IPS-18a (cell line): ENCODE results near the gene MCUR1.
A peak's percentile ranks its signal among the peaks of the same experiment; 100 is the strongest.
"Not testable (repeated sequence)": the region's sequence is repeated elsewhere in the genome, so short reads cannot be mapped to it uniquely, and the experiment has no call there.

Experiments used
- H3K27ac ChIP-seq: one replicate; pipeline ENCODE4 v1.5.1; 2013; ENCODE audit warnings: low read length
- H3K27me3 ChIP-seq: one replicate; pipeline ENCODE4 v1.6.1; 2013; ENCODE audit warnings: mild to moderate bottlenecking, low read length; ENCODE audit not compliant: control insufficient read depth, insufficient read depth
- H3K36me3 ChIP-seq: one replicate; pipeline ENCODE4 v1.6.1; 2013; ENCODE audit warnings: low read depth, low read length; ENCODE audit not compliant: control insufficient read depth
- H3K4me1 ChIP-seq: one replicate; pipeline ENCODE4 v1.6.1; 2013; ENCODE audit warnings: low read depth, low read length; ENCODE audit not compliant: control insufficient read depth
- H3K4me3 ChIP-seq: one replicate; pipeline ENCODE4 v1.5.1; 2013; ENCODE audit warnings: low read length
- H3K9ac ChIP-seq: one replicate; pipeline ENCODE4 v1.6.1; 2013; ENCODE audit warnings: mild to moderate bottlenecking, low read length, moderate library complexity
- H3K9me3 ChIP-seq: one replicate; pipeline ENCODE4 v1.6.1; 2013; ENCODE audit warnings: low read depth, low read length; ENCODE audit not compliant: control insufficient read depth

Gene MCUR1

GRCh38 chr6:13847326-13848050 is 33.1 kb upstream of the MCUR1 start:
- peaks cover 21% of the 10 kb centered on the region for H3K4me1 ChIP-seq
- no peaks in the 10 kb centered on the region for H3K36me3 ChIP-seq
- no peaks in the 10 kb centered on the region for H3K9me3 ChIP-seq
- H3K4me3 ChIP-seq = peak overlapping the region; percentile 11
- no peaks in the 10 kb centered on the region for H3K27me3 ChIP-seq
- H3K27ac ChIP-seq = no peak overlapping the region
- H3K9ac ChIP-seq = no peak overlapping the region

- Histone ChIP-seq H3K4me1 (peaks cover 21% of the 10 kb centered on the region), H3K27ac (no peak overlapping the region), H3K27me3 (no peaks in the 10 kb centered on the region), H3K36me3 (no peaks in the 10 kb centered on the region), H3K9me3 (no peaks in the 10 kb centered on the region), H3K9ac (no peak overlapping the region), H3K4me3 (peak overlapping the region; percentile 11)
These were observed 32.5 kb upstream of the MCUR1 start for GRCh38 chr6:13846841-13847240.

DNA sequence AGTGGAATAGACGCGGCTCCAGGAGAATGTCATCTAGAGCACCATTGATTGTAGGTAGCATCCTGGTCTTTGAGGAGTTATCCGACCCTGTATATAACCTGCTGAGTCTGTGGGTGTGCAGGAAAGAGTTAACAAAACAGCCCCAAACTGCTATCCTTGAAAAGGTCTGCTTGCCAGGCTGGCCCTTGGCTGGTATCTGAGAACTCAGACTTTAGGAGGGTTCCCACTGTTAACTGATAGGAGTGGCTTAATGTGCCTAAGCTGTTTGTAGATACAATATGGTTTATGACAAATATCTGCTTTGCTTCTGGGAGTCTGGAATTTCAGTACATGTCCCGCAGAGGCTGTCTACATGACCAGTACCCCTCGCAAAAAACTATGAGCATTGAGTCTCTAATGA is 27.6 kb upstream of the MCUR1 start:
- no peaks in the 10 kb centered on the region for H3K36me3 ChIP-seq
- no peaks in the 10 kb centered on the region for H3K9me3 ChIP-seq
- peaks cover 2% of the 10 kb centered on the region for H3K4me1 ChIP-seq

DNA sequence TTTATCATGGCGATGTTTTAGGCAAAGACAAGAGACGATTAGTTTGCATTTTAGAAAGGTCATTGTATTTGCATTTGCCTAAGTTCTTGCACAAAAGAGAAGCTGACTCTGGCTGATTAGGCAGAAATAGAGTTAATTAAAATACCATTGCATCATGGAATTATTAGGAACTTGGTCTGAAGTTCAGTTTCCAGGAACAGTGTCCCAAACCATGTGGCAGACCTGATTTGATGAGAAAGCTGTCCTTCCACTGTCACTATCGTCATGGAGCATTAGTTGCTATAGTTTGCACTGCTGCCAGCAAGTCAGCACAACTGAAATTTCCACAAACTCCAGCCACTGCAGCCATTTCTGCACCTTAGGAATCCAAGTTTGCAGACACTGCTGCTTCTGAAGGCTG is 24.3 kb upstream of the MCUR1 start:
- H3K36me3 ChIP-seq = no peaks in the 10 kb centered on the region
- H3K9ac ChIP-seq = no peak overlapping the region
- no peaks in the 10 kb centered on the region for H3K27me3 ChIP-seq
- no peak overlapping the region for H3K4me3 ChIP-seq
- H3K4me1 ChIP-seq = no peaks in the 10 kb centered on the region
- no peak overlapping the region for H3K27ac ChIP-seq
- no peaks in the 10 kb centered on the region for H3K9me3 ChIP-seq

More for the DNA sequence above, 27.6 kb upstream of the MCUR1 start:
- no peak overlapping the region for H3K4me3 ChIP-seq
- H3K27ac ChIP-seq = no peak overlapping the region
- H3K9ac ChIP-seq = no peak overlapping the region
- H3K27me3 ChIP-seq = no peaks in the 10 kb centered on the region

DNA sequence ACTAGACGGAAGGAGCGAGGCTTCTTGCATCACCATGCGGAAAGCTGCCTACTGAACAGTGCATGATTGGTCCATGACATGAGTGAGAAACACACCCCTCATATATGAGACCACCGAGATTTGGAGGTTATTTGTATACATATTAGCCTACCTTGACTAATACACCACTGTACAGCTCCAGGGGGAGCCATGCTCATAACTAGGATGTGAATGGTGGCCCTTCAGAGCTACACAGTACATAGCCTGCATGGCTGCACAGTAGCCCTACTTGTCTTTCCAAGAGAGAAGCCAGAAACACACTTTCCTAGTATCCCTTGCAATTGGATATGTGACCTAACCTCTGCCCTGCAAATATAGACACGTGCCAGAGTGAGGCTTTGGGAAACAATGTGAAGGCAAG is 21.8 kb upstream of the MCUR1 start:
- H3K36me3 ChIP-seq = no peaks in the 10 kb centered on the region
- H3K27ac ChIP-seq = no peak overlapping the region
- no peaks in the 10 kb centered on the region for H3K27me3 ChIP-seq
- H3K4me1 ChIP-seq = no peaks in the 10 kb centered on the region
- H3K9me3 ChIP-seq = no peaks in the 10 kb centered on the region
- no peak overlapping the region for H3K9ac ChIP-seq
- H3K4me3 ChIP-seq = no peak overlapping the region

DNA sequence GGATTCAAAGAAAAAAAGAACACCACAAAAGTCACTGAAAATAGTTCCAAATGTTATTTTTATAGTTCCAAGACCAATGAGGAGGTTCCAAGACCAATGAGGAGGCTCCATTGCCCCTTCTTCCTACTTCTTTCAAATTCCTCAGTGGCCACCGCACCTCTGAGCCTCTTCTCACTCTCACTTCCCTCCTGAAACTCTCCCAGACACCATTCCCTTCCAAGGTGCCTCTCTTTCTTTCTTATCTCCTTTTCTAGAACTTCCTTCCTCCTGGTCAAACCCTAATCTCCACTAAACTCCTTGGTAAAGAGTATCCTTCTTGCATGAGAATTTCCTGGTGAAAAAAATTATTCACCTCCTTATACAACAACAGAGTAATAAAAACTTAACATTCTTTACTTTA is 20.4 kb upstream of the MCUR1 start:
- H3K27me3 ChIP-seq = no peaks in the 10 kb centered on the region
- H3K36me3 ChIP-seq = no peaks in the 10 kb centered on the region
- H3K4me3 ChIP-seq = no peak overlapping the region
- H3K9ac ChIP-seq = no peak overlapping the region
- no peaks in the 10 kb centered on the region for H3K4me1 ChIP-seq
- H3K27ac ChIP-seq = no peak overlapping the region
- H3K9me3 ChIP-seq = no peaks in the 10 kb centered on the region

DNA sequence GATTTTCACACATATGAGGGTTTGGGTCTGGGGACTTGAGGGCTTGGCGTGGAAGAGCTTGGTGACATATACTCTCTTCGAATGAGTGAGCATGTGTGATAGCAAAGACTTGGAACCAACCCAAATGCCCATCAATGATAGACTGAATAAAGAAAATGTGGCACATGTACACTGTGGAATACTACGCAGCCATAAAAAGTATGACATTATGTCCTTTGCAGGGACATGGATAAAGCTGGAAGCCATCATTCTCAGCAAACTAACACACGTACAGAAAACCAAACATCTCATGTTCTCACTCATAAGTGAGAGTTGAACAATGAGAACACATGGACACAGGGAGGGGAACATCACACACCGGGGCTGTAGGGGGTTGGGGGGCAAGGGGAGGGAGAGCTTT is 19.7 kb upstream of the MCUR1 start:
- not testable (repeated sequence) for H3K4me1 ChIP-seq, H3K27ac ChIP-seq, H3K4me3 ChIP-seq, H3K27me3 ChIP-seq, H3K9ac ChIP-seq, H3K36me3 ChIP-seq, H3K9me3 ChIP-seq

- H3K9me3 ChIP-seq = no peaks in the 10 kb centered on the region
- no peak overlapping the region for H3K27ac ChIP-seq
- no peak overlapping the region for H3K4me3 ChIP-seq
- no peaks in the 10 kb centered on the region for H3K4me1 ChIP-seq
- no peaks in the 10 kb centered on the region for H3K27me3 ChIP-seq
- H3K9ac ChIP-seq = no peak overlapping the region
- no peaks in the 10 kb centered on the region for H3K36me3 ChIP-seq
These were observed 18.4 kb upstream of the MCUR1 start for GRCh38 chr6:13832778-13833177.

DNA sequence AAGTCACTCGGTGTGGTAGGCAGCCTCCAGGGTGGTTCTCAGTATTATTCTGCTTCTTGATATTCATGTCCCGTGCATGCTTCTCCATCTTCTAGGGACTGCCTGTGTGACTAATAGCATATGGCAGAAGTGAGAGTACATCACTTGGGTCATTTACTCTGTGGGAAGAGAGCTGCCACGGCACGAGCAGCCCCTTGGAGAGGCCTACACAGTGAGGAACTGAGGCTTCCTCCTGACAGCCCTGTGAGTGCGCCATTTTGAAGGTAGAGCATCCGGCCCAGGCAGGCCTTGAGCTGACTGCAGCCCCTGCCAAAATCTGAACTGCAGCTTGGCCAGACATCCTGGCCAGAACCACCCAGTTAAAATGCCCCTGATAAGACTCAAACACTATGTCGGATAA is 17.3 kb upstream of the MCUR1 start:
- Histone ChIP-seq H3K27ac (no peak overlapping the region), H3K9ac (no peak overlapping the region), H3K4me3 (no peak overlapping the region), H3K9me3 (no peaks in the 10 kb centered on the region), H3K4me1 (no peaks in the 10 kb centered on the region), H3K36me3 (no peaks in the 10 kb centered on the region), H3K27me3 (no peaks in the 10 kb centered on the region)

DNA sequence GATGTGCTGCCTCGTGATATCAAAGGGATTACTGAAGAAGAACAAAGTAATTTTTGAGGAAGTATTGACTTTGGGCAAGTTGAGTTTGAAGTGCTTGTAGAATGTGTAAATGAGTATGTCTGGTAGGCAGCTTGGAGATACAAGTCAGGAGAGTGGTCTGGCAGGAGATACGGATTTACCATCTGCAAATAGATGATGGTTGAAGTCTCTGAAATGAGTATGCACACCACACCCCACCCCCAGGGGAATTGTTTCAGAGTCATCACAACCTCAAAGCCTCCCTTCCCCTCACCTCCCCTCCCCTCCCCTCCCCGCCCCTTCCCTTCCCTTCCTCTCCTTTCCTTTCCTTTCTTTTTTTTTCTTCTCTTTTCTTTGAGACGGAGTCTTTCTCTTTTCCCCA is 16.4 kb upstream of the MCUR1 start:
- no peaks in the 10 kb centered on the region for H3K36me3 ChIP-seq
- H3K4me1 ChIP-seq = no peaks in the 10 kb centered on the region
- no peak overlapping the region for H3K9ac ChIP-seq
- no peak overlapping the region for H3K4me3 ChIP-seq
- H3K9me3 ChIP-seq = no peaks in the 10 kb centered on the region
- H3K27me3 ChIP-seq = no peaks in the 10 kb centered on the region
- H3K27ac ChIP-seq = no peak overlapping the region

DNA sequence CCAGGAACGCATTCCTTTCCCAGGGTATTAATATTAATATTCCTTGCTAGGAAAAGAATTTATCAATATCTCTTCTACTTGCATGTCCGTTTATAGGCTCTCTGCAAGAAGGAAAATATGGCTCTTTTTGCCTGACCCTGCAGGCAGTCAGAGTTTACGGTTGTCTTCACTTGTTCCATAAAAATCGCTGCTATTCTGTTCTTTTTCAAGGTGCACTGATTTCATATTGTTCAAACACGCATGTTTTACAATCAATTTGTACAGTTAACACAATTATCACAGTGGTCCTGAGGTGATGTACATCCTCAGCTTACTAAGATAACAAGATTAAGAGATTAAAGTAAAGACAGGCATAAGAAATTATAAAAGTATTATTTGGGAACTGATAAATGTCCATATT is 15.1 kb upstream of the MCUR1 start:
- H3K9ac ChIP-seq, H3K36me3 ChIP-seq, H3K4me3 ChIP-seq, H3K4me1 ChIP-seq, H3K27me3 ChIP-seq, H3K9me3 ChIP-seq, H3K27ac ChIP-seq: not testable (repeated sequence)

DNA sequence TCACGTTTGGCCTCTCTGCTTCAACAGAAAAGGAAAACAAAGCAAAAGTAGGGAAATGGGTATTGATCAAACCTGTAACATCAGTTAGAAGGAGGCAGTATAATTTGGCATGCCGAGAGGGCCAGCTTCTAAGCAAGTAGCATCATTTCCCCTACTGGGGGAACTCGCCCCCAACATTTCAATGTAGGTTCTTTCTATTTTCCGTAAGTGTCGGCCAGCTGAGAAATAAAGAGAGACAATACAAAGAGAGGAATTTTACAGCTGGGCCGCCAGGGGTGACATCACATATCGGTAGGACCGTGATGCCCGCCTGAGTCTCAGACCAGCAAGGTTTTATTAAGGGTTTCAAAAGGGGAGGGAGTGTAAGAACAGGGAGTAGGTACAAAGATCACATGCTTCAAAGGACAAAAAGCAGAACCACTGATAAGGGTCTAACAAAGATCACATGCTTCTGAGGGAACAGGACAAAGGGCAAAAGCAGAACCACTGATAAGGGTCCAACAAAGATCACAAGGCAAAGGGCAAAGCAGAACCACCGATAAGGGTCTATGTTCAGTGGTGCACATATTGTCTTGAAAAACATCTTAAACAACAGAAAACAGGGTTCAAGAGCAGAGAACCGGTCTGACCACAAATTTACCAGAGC is 14.4 kb upstream of the MCUR1 start:
- not testable (repeated sequence) for H3K27me3 ChIP-seq, H3K9ac ChIP-seq, H3K27ac ChIP-seq, H3K4me1 ChIP-seq, H3K4me3 ChIP-seq, H3K36me3 ChIP-seq, H3K9me3 ChIP-seq
